Calu3 (cell line): ENCODE results near the gene HKDC1. TPM values are rescaled to one million over a fixed set of nuclear protein-coding genes. Genes with fewer than 3 reads are reported as not detected.
A peak's percentile ranks its signal among the peaks of the same experiment; 100 is the strongest.

Source experiments
- BruUV-seq: library from RNA; stranded (reverse); fragments of 400-500 nt; replicated peaks from 2 replicates; lab custom pipeline; 2021; lab: Mats Ljungman, UMichigan
- CTCF ChIA-PET: fragments of 300-600 bp; sonication (Branson Sonifier 250); formaldehyde crosslinking; loops from one replicate; lab custom pipeline; 2022; ENCODE audit warnings: antibody characterized with exemption; lab: Charles Lee
- DNase-seq: peaks from one replicate; pipeline ENCODE4 v3.0.0; 2022
- H3K27ac Mint-ChIP-seq: one replicate; pipeline ENCODE4 v1.8.0; 2022; ENCODE audit warnings: mixed read lengths; ENCODE audit not compliant: unreplicated experiment
- H3K27me3 Mint-ChIP-seq: one replicate; pipeline ENCODE4 v1.8.0; 2022; ENCODE audit warnings: mixed read lengths; ENCODE audit not compliant: unreplicated experiment
- H3K36me3 Mint-ChIP-seq: one replicate; pipeline ENCODE4 v1.8.0; 2022; ENCODE audit warnings: mild to moderate bottlenecking, moderate library complexity, mixed read lengths; ENCODE audit not compliant: insufficient read depth, unreplicated experiment
- H3K4me1 Mint-ChIP-seq: one replicate; pipeline ENCODE4 v1.8.0; 2022; ENCODE audit warnings: mild to moderate bottlenecking, low read depth, mixed read lengths; ENCODE audit not compliant: unreplicated experiment
- H3K4me3 Mint-ChIP-seq: one replicate; pipeline ENCODE4 v1.8.0; 2022; ENCODE audit warnings: mild to moderate bottlenecking, low read depth, moderate library complexity, mixed read lengths; ENCODE audit not compliant: unreplicated experiment
- H3K9me3 Mint-ChIP-seq: one replicate; pipeline ENCODE4 v1.8.0; 2022; ENCODE audit warnings: low read depth, mixed read lengths; ENCODE audit not compliant: unreplicated experiment
- CTCF ChIP-seq: fragments of 200-600 bp; IDR thresholded peaks from one replicate; pipeline ENCODE4 v1.8.0; 2022; ENCODE audit warnings: antibody characterized with exemption; ENCODE audit not compliant: unreplicated experiment
- intact Hi-C: fragments of 100-400 bp; cut with micrococcal nuclease; formaldehyde crosslinking; loops from one replicate; pipeline ENCODE4 v1.10.0; 2022; ENCODE audit not compliant: unreplicated experiment
- total RNA-seq: library from RNA; stranded (reverse); gene quantifications from 2 replicates; pipeline ENCODE4 v1.2.3, GENCODE V29; 2022

HKDC1 gene
- total RNA-seq, 1 experiment from 2014 or later = 112 TPM

DNA sequence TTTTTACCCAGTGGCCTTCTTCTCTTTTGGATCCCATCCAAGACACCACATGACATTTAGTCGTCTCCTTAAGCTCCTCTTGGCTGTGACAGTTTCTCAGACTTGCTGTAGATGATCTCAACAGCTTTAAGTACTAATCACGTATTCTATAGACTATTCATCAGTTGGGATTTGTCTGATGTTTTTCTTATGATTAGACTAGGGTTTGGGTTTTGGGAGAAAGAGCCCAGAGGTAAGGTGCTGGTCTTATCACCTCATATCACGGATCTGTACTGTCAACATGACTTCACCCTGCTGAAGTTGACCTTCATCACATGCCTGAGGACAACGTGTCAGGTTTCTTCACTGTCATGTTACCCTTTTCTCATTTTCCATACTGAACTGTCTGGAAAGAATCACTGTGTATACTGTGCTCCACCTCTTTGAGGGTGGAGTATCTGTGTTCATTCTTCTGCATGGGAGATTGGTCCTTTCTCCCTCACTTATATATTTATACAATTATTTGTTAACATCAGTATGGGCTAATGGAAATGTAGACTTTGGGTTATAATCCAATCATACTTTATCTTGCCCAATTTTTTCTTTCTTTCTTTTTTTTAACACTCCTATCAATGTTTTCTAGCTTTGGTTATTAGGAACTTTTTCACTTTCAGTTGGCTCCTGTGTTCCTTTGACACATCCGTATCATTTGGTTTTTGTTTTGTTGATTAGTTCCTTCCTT, 6.4 kb upstream of the HKDC1 start:
- Mint-ChIP-seq H3K27ac (no peak overlapping the region), H3K4me3 (no peak overlapping the region), H3K27me3 (no peaks in the 10 kb centered on the region), H3K9me3 (no peaks in the 10 kb centered on the region), H3K4me1 (peaks cover 58% of the 10 kb centered on the region), H3K36me3 (peaks cover 28% of the 10 kb centered on the region)
- no TSS peak for BruUV-seq
- DNase-seq = no peak
- no peak for TF ChIP-seq CTCF
- intact Hi-C loops = no loop called here
- CTCF ChIA-PET = no interaction called here

GRCh38 chr10:69214666-69215131, 5.4 kb upstream of the HKDC1 start:
- Mint-ChIP-seq H3K9me3 (no peaks in the 10 kb centered on the region), H3K4me1 (peaks cover 62% of the 10 kb centered on the region), H3K36me3 (peaks cover 28% of the 10 kb centered on the region), H3K27me3 (no peaks in the 10 kb centered on the region), H3K4me3 (no peak overlapping the region), H3K27ac (no peak overlapping the region)
- DNase-seq = no peak
- TF ChIP-seq CTCF = no peak
- no TSS peak for BruUV-seq
- intact Hi-C loops = no loop called here
- CTCF ChIA-PET = interaction anchor here (0.5 to 0.6 kb wide), 2 partner anchors 40 to 1918 kb away, joined by 4 read pairs; no protein-coding TSS in a partner anchor

DNA sequence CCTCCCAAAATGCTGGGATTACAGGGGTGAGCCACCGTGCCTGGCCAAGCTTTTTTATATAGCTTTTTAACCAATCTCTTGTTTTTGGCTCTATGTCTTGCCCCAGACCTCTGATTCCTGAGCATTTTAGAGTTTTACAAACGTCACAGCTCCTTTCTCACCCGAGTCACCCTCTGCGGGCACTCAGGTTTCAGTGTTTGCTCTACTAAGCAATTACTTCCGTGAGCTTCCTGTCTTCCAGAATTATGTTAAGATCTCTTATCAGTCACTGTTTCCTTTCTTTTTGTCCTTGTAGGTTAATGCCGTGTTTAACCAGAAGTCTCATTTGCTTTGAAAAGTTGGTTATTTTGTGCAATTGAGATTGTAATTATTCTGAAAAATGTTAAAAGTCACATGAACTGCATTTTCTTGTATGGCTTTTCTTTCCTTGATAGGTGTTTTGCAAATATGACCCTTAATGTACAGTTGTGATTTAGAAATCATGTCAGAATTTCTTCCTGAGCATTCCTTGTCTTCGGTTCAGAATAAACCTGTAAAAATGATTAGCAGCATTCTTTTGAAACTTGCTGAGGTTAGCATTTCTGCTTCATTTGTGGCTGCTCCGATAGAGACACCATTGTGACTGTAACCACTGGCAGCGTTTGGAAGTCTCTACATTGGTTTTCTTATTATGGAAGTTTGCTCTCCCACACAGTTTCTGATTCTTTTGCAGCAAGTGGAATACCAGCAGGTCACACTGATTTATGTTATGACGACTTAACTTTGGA, 4.5 kb upstream of the HKDC1 start:
- peak overlapping the region; percentile 92 for H3K27ac Mint-ChIP-seq
- no peak for TF ChIP-seq CTCF
- no peaks in the 10 kb centered on the region for H3K27me3 Mint-ChIP-seq
- no peak for DNase-seq
- intact Hi-C loops = no loop called here
- peaks cover 53% of the 10 kb centered on the region for H3K4me1 Mint-ChIP-seq
- no peak overlapping the region for H3K4me3 Mint-ChIP-seq
- no TSS peak for BruUV-seq
- CTCF ChIA-PET = interaction anchor here (0.5 to 0.6 kb wide), 2 partner anchors 41 to 1919 kb away, joined by 4 read pairs; no protein-coding TSS in a partner anchor
- H3K36me3 Mint-ChIP-seq = peaks cover 37% of the 10 kb centered on the region
- no peaks in the 10 kb centered on the region for H3K9me3 Mint-ChIP-seq

GRCh38 chr10:69216577-69217118, 3.5 kb upstream of the HKDC1 start:
- H3K4me1 Mint-ChIP-seq = peaks cover 47% of the 10 kb centered on the region
- no peak for TF ChIP-seq CTCF
- H3K9me3 Mint-ChIP-seq = no peaks in the 10 kb centered on the region
- intact Hi-C loops = no loop called here
- no peaks in the 10 kb centered on the region for H3K27me3 Mint-ChIP-seq
- DNase-seq = no peak
- H3K27ac Mint-ChIP-seq = peak overlapping the region; percentile 92
- peak overlapping the region; percentile 10 for H3K4me3 Mint-ChIP-seq
- peaks cover 48% of the 10 kb centered on the region for H3K36me3 Mint-ChIP-seq
- CTCF ChIA-PET = interaction anchor here (0.9 to 1.0 kb wide), 4 partner anchors 36 to 191 kb away, joined by 3 to 4 read pairs (median 3); partner anchors contain the start of gene SUPV3L1
- BruUV-seq = TSS peak; percentile 92
